PC-9 (cell line): ENCODE results near the gene NUDT5. TPM values are rescaled to one million over a fixed set of nuclear protein-coding genes. Genes with fewer than 3 reads are reported as not detected.

Experiments
- Bru-seq: library from RNA; stranded (reverse); fragments of 400-500 nt; gene quantifications from one replicate; lab custom pipeline; 2021; lab: Mats Ljungman, UMichigan
- BruChase-seq, 2 experiments: library from RNA; stranded (reverse); fragments of 400-500 nt; gene quantifications; one replicate each; lab custom pipeline; 2021; lab: Mats Ljungman, UMichigan
- BruUV-seq: library from RNA; stranded (reverse); fragments of 400-500 nt; replicated peaks from 2 replicates; lab custom pipeline; 2021; lab: Mats Ljungman, UMichigan
- CTCF ChIA-PET: fragments of 300-600 bp; sonication (Branson Sonifier 250); formaldehyde crosslinking; loops from one replicate; lab custom pipeline; 2022; ENCODE audit warnings: antibody characterized with exemption; lab: Charles Lee
- POLR2A ChIA-PET: fragments of 300-600 bp; sonication (Branson Sonifier 250); formaldehyde crosslinking; loops from one replicate; lab custom pipeline; 2022; ENCODE audit warnings: antibody characterized with exemption; ENCODE audit not compliant: unreplicated experiment; lab: Charles Lee
- DNase-seq, 2 experiments: peaks; one replicate each; pipeline versions ENCODE4 v3.0.0 to v3.0.0-alpha.2; 2015 to 2022; ENCODE audit warnings: mixed read lengths in 1 of 2
- H2AFZ ChIP-seq: fragments of 200-600 bp; sonication (generic); 2 replicates; pipeline ENCODE4 v1.8.1; 2017; ENCODE audit warnings: antibody characterized with exemption
- H3F3A ChIP-seq: fragments of 200-600 bp; sonication (generic); 2 replicates; pipeline ENCODE4 v1.8.1; 2017; ENCODE audit warnings: antibody characterized with exemption, mild to moderate bottlenecking, low read depth; ENCODE audit not compliant: insufficient read depth
- H3K27ac ChIP-seq: fragments of 200-600 bp; sonication (generic); 2 replicates; pipeline ENCODE4 v1.6.1; 2016; ENCODE audit warnings: mixed run types
- H3K27me3 ChIP-seq: fragments of 200-600 bp; sonication (generic); 2 replicates; pipeline ENCODE4 v1.6.1; 2016; ENCODE audit warnings: low read depth, mixed run types; ENCODE audit not compliant: insufficient read depth
- H3K36me3 ChIP-seq: fragments of 200-600 bp; sonication (generic); 2 replicates; pipeline ENCODE4 v1.6.1; 2016; ENCODE audit warnings: low read depth, mixed run types
- H3K4me1 ChIP-seq: fragments of 200-600 bp; sonication (generic); replicated peaks from 2 replicates; pipeline ENCODE4 v1.6.1; 2016; ENCODE audit warnings: mixed run types; ENCODE audit not compliant: insufficient read depth
- H3K4me2 ChIP-seq: fragments of 200-600 bp; sonication (generic); 2 replicates; pipeline ENCODE4 v1.6.1; 2017; ENCODE audit warnings: mixed run types
- H3K4me3 ChIP-seq: fragments of 200-600 bp; sonication (generic); 2 replicates; pipeline ENCODE4 v1.6.1; 2016; ENCODE audit warnings: mixed run types
- H3K79me2 ChIP-seq: fragments of 200-600 bp; sonication (generic); 2 replicates; pipeline ENCODE4 v1.6.1; 2017; ENCODE audit warnings: low read depth, mixed run types
- H3K9me2 ChIP-seq: fragments of 200-600 bp; sonication (generic); 2 replicates; pipeline ENCODE4 v1.8.1; 2017; ENCODE audit warnings: mild to moderate bottlenecking; ENCODE audit not compliant: insufficient read depth
- H3K9me3 ChIP-seq: fragments of 200-600 bp; sonication (generic); 2 replicates; pipeline ENCODE4 v1.8.1; 2016; ENCODE audit warnings: low read depth; ENCODE audit not compliant: insufficient read depth
- H4K20me1 ChIP-seq: fragments of 200-600 bp; sonication (generic); 2 replicates; pipeline ENCODE4 v1.8.1; 2017; ENCODE audit not compliant: insufficient read depth
- EZH2 ChIP-seq: fragments of 200-600 bp; sonication (generic); IDR thresholded peaks from 2 replicates; pipeline ENCODE4 v1.8.0; 2017; ENCODE audit warnings: antibody characterized with exemption, low read depth
- intact Hi-C: fragments of 100-400 bp; cut with micrococcal nuclease; formaldehyde crosslinking; loops from one replicate; pipeline ENCODE4 v1.10.0; 2022; ENCODE audit not compliant: unreplicated experiment
- long read RNA-seq: library from polyadenylated mRNA; stranded (forward); transcript quantifications from one replicate; pipeline ENCODE4 v2.0.0, GENCODE V29; 2022
- total RNA-seq: library from RNA; stranded (reverse); gene quantifications from 2 replicates; pipeline ENCODE4 v1.2.3, GENCODE V29; 2021
- TF ChIP-seq, protein P1 (sequence below): fragments of 200-600 bp; sonication (generic); conservative IDR thresholded peaks from 2 replicates; pipeline ENCODE4 v1.6.1; 2017; ENCODE audit warnings: mixed run types, antibody characterized with exemption, mild to moderate bottlenecking, moderate library complexity

NUDT5 gene
- total RNA-seq (82.0 and 82.6 TPM in 2 replicates), Bru-seq, nascent RNA (percentile 80 among the genes with signal in this experiment), BruChase-seq, experiment 1, labeled RNA remaining after a 2-hour chase (percentile 81 among the genes with signal in this experiment), BruChase-seq, experiment 2, labeled RNA remaining after a 6-hour chase (percentile 73 among the genes with signal in this experiment)
- long read RNA-seq, partial matches to known transcripts = 1 of 37 reads
- long read RNA-seq, other reads (novel, unspliced or antisense) = 34 of 37 reads

DNA sequence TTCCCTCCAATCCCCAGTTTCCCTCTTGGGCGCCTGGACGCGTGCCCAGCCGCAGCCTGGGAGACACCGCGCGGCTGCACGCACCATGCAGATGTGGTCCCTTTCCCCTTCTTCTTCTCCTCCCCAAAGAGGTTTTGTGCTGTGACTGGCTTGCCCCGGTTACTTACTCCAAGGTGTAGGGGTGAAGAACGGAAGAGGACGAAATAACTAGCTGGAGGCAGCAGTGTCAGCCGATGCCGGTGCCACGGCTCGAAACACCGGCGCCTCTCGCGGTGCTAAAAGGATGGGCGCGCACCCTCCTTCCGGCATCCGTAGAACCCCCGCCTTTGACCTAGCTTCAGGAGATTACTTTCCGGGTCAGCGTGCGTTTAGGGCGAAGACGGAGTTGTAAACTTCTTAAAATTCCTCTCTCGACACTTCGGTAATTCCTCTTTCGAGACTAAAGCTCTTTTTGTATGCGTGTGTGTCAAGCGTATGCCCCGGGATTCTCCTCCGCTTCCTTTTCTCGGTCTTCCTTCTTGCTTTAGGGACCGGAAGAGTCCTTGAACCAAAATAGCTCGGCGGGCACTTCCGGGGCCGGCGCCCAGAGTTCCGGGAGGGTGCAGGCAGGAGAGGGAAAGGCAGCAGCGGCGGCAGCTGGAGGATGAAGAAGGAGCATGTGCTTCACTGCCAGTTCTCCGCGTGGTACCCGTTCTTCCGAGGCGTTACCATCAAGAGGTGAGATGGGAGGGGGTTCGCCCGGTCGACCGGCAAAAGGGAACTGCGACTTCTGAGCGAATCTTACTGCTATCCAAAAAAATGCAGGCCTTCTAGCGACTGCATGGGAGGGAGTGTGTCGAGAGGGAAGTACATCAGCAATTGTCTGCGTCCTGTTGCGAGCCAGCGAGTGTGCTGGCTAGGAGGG, at the start of gene NUDT5, which contains the start of gene CDC123:
Gene NUDT5, minus strand, starts transcription at position 289 of the 904 bp plus-strand sequence. CDS start 9,600 bp downstream, outside the sequence.
Gene CDC123, plus strand, starts transcription at position 586 of the 904 bp plus-strand sequence. Its CDS starts 58 bp downstream, at position 644.
- no peaks in the 10 kb centered on the region for H3K9me2 ChIP-seq
- no TSS peak for BruUV-seq
- no peaks in the 10 kb centered on the region; the same call in 1 of the 2 replicates for H3K36me3 ChIP-seq
- H3K9me3 ChIP-seq = no peaks in the 10 kb centered on the region
- H3K4me1 ChIP-seq = peaks cover 25% of the 10 kb centered on the region
- peaks cover 4% of the 10 kb centered on the region for H3F3A ChIP-seq
- H3K27me3 ChIP-seq = no peaks in the 10 kb centered on the region
- peak within 1 kb of the TSS; percentile 74 for H3K27ac ChIP-seq
- H3K79me2 ChIP-seq = peaks cover 83% of the 10 kb centered on the region
- peak within 1 kb of the TSS; percentile 94 for H3K4me2 ChIP-seq
- peak; percentile 77 to 81 for DNase-seq
- H4K20me1 ChIP-seq = peaks cover 2% of the 10 kb centered on the region; the same call in 1 of the 2 replicates
- intact Hi-C loops = loop anchor here (2.0 to 10.0 kb wide), 2 partner anchors 153 to 411 kb away; partner anchors contain the start of gene UPF2
- peak within 1 kb of the TSS; percentile 100 for H2AFZ ChIP-seq
- TF ChIP-seq, protein P1, sequence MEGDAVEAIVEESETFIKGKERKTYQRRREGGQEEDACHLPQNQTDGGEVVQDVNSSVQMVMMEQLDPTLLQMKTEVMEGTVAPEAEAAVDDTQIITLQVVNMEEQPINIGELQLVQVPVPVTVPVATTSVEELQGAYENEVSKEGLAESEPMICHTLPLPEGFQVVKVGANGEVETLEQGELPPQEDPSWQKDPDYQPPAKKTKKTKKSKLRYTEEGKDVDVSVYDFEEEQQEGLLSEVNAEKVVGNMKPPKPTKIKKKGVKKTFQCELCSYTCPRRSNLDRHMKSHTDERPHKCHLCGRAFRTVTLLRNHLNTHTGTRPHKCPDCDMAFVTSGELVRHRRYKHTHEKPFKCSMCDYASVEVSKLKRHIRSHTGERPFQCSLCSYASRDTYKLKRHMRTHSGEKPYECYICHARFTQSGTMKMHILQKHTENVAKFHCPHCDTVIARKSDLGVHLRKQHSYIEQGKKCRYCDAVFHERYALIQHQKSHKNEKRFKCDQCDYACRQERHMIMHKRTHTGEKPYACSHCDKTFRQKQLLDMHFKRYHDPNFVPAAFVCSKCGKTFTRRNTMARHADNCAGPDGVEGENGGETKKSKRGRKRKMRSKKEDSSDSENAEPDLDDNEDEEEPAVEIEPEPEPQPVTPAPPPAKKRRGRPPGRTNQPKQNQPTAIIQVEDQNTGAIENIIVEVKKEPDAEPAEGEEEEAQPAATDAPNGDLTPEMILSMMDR = no peak
- TF ChIP-seq EZH2 = no peak
- POLR2A ChIA-PET = interaction anchor here (0.5 to 0.7 kb wide), 3 partner anchors 153 to 315 kb away, joined by 3 to 4 read pairs (median 3); partner anchors contain the start of gene UPF2
- CTCF ChIA-PET = no interaction called here
- peak within 1 kb of the TSS; percentile 99 for H3K4me3 ChIP-seq

DNA sequence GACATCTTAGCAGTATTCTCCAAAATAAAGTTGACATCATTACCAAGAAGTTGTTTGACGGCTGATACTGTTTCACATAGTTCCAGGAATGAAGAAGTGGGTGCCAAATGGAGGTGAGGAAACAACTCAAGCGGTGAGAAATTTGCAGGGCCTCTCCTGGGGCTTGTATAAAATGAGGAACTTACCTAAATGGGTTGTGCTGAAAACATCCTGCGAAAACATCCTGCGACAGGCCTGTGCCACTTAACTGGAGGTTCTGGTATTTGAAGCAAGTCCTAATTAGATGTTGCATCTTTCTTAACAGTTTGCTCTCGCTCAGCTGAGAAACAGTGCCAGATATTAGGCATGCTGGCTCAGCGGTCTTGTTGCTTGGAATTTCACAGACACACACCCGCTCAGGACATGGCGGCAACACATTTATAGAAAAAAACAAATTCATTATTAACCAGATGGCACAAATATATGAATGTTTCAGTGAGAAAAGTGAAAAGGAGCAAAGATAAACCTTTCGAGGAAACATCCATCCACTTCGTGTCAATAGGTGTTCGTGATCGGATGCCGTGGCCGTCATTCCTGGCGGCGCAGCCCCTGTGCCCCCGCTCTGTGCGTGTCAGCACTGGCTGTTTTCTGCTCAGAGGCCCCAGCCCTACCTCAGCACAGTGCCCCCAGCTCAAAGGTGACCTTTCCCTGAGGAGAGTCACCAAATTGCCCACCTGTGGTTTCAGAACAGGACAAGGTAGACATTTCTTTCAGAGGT, 48.4 kb upstream of the NUDT5 start:
- TF ChIP-seq EZH2 = no peak
- TF ChIP-seq, protein P1 = no peak
- no peak for DNase-seq
- POLR2A ChIA-PET = no interaction called here
- no TSS peak for BruUV-seq
- Histone ChIP-seq H3K4me2 (no peak overlapping the region), H4K20me1 (no peaks in the 10 kb centered on the region), H3K27me3 (no peaks in the 10 kb centered on the region), H3K9me3 (no peaks in the 10 kb centered on the region), H3K27ac (no peak overlapping the region), H3K4me1 (no peaks in the 10 kb centered on the region), H3K9me2 (no peaks in the 10 kb centered on the region), H3K36me3 (no peaks in the 10 kb centered on the region; the same call in 1 of the 2 replicates), H3F3A (no peaks in the 10 kb centered on the region), H3K4me3 (no peak overlapping the region), H2AFZ (no peak overlapping the region), H3K79me2 (no peaks in the 10 kb centered on the region)
- intact Hi-C loops = no loop called here
- CTCF ChIA-PET = no interaction called here
